Liver (tissue), 9 donors: ENCODE measurements around the gene SNX9. TPM values are rescaled to one million over a fixed set of nuclear protein-coding genes. Genes with fewer than 3 reads are reported as not detected.

Experiments
- DNase-seq: peaks from one replicate; pipeline ENCODE4 v3.0.0-alpha.2; 2017; ENCODE audit warnings: low spot score
- H3K27ac ChIP-seq, 2 donors: one replicate each; pipeline ENCODE4 v1.7.0; 2013; ENCODE audit warnings: inconsistent platforms in 2 of 2, low read length in 2 of 2, control low read depth in 1 of 2, low read depth in 1 of 2, mild to moderate bottlenecking in 1 of 2
- H3K27me3 ChIP-seq, 4 donors: one replicate each; pipeline versions ENCODE4 v1.6.1 to v1.7.0; 2013; ENCODE audit warnings: low read length in 3 of 4, inconsistent platforms in 1 of 4, mild to moderate bottlenecking in 1 of 4, moderate library complexity in 1 of 4; ENCODE audit not compliant: control insufficient read depth in 4 of 4, insufficient read depth in 4 of 4
- H3K36me3 ChIP-seq, 4 donors: one replicate each; pipeline versions ENCODE4 v1.6.1 to v1.7.0; 2013; ENCODE audit warnings: low read length in 3 of 4, mild to moderate bottlenecking in 3 of 4, low read depth in 1 of 4, moderate library complexity in 1 of 4; ENCODE audit not compliant: control insufficient read depth in 4 of 4, insufficient read depth in 3 of 4
- H3K4me1 ChIP-seq, 4 donors: one replicate each; pipeline versions ENCODE4 v1.6.1 to v1.7.0; 2013; ENCODE audit warnings: low read length in 3 of 4, mild to moderate bottlenecking in 3 of 4, moderate library complexity in 1 of 4; ENCODE audit not compliant: control insufficient read depth in 4 of 4, insufficient read depth in 4 of 4
- H3K4me3 ChIP-seq, 3 donors: one replicate each; pipeline versions ENCODE4 v1.6.1 to v1.7.0; 2013; ENCODE audit warnings: low read length in 3 of 3, control low read depth in 1 of 3, low read depth in 1 of 3, mild to moderate bottlenecking in 1 of 3
- H3K9ac ChIP-seq, 2 donors: one replicate each; pipeline ENCODE4 v1.7.0; 2013; ENCODE audit warnings: low read length in 2 of 2, mild to moderate bottlenecking in 2 of 2, moderate library complexity in 2 of 2, control low read depth in 1 of 2, low read depth in 1 of 2
- H3K9me3 ChIP-seq, 4 donors: one replicate each; pipeline versions ENCODE4 v1.6.1 to v1.7.0; 2013; ENCODE audit warnings: low read length in 3 of 4; ENCODE audit not compliant: control insufficient read depth in 4 of 4
- ATF3 ChIP-seq: IDR thresholded peaks from 2 replicates; pipeline ENCODE4 v1.6.1; 2016; ENCODE audit warnings: antibody characterized with exemption
- CTCF ChIP-seq: fragments of 150-350 bp; IDR thresholded peaks from 2 replicates; pipeline ENCODE4 v1.5.1; 2017; ENCODE audit warnings: improper control_type of control experiment, low read depth, low read length; ENCODE audit not compliant: missing input control
- EGR1 ChIP-seq, 2 donors: IDR thresholded peaks; 2 replicates each; pipeline ENCODE4 v1.6.1; 2016 to 2018; ENCODE audit warnings: antibody characterized with exemption in 2 of 2, low read depth in 2 of 2
- FOXA1 ChIP-seq: IDR thresholded peaks from 2 replicates; pipeline ENCODE4 v1.6.1; 2016; ENCODE audit warnings: antibody characterized with exemption
- FOXA2 ChIP-seq: IDR thresholded peaks from 2 replicates; pipeline ENCODE4 v1.6.1; 2016; ENCODE audit warnings: antibody characterized with exemption
- GABPA ChIP-seq, 2 donors: IDR thresholded peaks in 1 of 2; conservative IDR thresholded peaks in 1 of 2; 2 replicates each; pipeline ENCODE4 v1.6.1; 2016; ENCODE audit warnings: antibody characterized with exemption in 2 of 2, mild to moderate bottlenecking in 1 of 2, moderate library complexity in 1 of 2
- HNF4G ChIP-seq: IDR thresholded peaks from 2 replicates; pipeline ENCODE4 v1.6.1; 2016; ENCODE audit warnings: antibody characterized with exemption
- JUND ChIP-seq, 2 donors: IDR thresholded peaks; 2 replicates each; pipeline ENCODE4 v1.6.1; 2016; ENCODE audit warnings: antibody characterized with exemption in 2 of 2
- MAX ChIP-seq: IDR thresholded peaks from 2 replicates; pipeline ENCODE4 v1.6.1; 2016; ENCODE audit warnings: antibody characterized with exemption
- NR2F2 ChIP-seq: IDR thresholded peaks from 2 replicates; pipeline ENCODE4 v1.6.1; 2016; ENCODE audit warnings: antibody characterized with exemption
- RAD21 ChIP-seq, 2 donors: IDR thresholded peaks; 2 replicates each; pipeline ENCODE4 v1.6.1; 2016; ENCODE audit warnings: antibody characterized with exemption in 2 of 2, mild to moderate bottlenecking in 2 of 2
- REST ChIP-seq: IDR thresholded peaks from 2 replicates; pipeline ENCODE4 v1.6.1; 2016; ENCODE audit warnings: antibody characterized with exemption, mild to moderate bottlenecking
- RXRA ChIP-seq, 2 donors: IDR thresholded peaks; 2 replicates each; pipeline ENCODE4 v1.6.1; 2017 to 2018; ENCODE audit warnings: antibody characterized with exemption in 2 of 2, mild to moderate bottlenecking in 1 of 2
- SP1 ChIP-seq: IDR thresholded peaks from 2 replicates; pipeline ENCODE4 v1.6.1; 2018; ENCODE audit warnings: antibody characterized with exemption, mild to moderate bottlenecking
- TAF1 ChIP-seq: conservative IDR thresholded peaks from 2 replicates; pipeline ENCODE4 v1.6.1; 2016; ENCODE audit warnings: antibody characterized with exemption, mild to moderate bottlenecking
- YY1 ChIP-seq: IDR thresholded peaks from 2 replicates; pipeline ENCODE4 v1.6.1; 2016; ENCODE audit warnings: antibody characterized with exemption, mild to moderate bottlenecking
- ZBTB33 ChIP-seq: IDR thresholded peaks from 2 replicates; pipeline ENCODE4 v1.6.1; 2016; ENCODE audit warnings: antibody characterized with exemption
- WGBS: extraction: QIAGEN DNeasy Blood & Tissue Kit; methylation state at CpG from one replicate; pipeline ENCODE4 v1.1.7; 2013; 5-methylcytosine and 5-hydroxymethylcytosine counted together
- polyA plus RNA-seq, 2 donors: library from polyadenylated mRNA; stranded (reverse) in 1 of 2; unstranded in 1 of 2; fragments of 200-250 nt in 1 of 2; fragments of >200 nt in 1 of 2; fragmentation: Nextera tagmentation in 1 of 2; extraction: Ambion mirVana in 1 of 2; gene quantifications; one replicate each; pipeline versions ENCODE4 v1.2.1 to v1.2.3, GENCODE V29; 2013 to 2015
- total RNA-seq, 2 donors: library from RNA; depleted of rRNA; stranded (reverse); fragments of >200 nt; gene quantifications; one replicate each; pipeline ENCODE4 v1.2.3, GENCODE V29; 2014
- donor health status: healthy.
- donor health status: healthy.
- donor health status: healthy.
- donor health status: healthy.
- donor health status: healthy.

Gene SNX9
- total and polyA plus RNA-seq, 4 donors = 16.4 to 31.0 (median 22.3) TPM

GRCh38 chr6:157779705-157780604 is 43.1 kb upstream of the SNX9 start (continued):
- no peak for TF ChIP-seq ZBTB33
- no peak for TF ChIP-seq NR2F2
- no peak for TF ChIP-seq EGR1 (IDR thresholded peaks at IDR 0.05; ENCODE audit: low read depth in 2 of 2)
- no peak for TF ChIP-seq FOXA1
- TF ChIP-seq JUND (IDR thresholded peaks at IDR 0.05) = no peak

GRCh38 chr6:157785636-157786035 is 37.4 kb upstream of the SNX9 start:
- Histone ChIP-seq H3K27me3 (no peaks in the 10 kb centered on the region), H3K4me1 (peaks cover 0 to 5% (median 2%) of the 10 kb centered on the region in 4 donors), H3K27ac (no peak overlapping the region), H3K9ac (no peak overlapping the region), H3K36me3 (no peaks in the 10 kb centered on the region), H3K9me3 (no peaks in the 10 kb centered on the region), H3K4me3 (no peak overlapping the region)
- DNase-seq = no peak
- WGBS = 93% methylated on average over 1 of the region's 1 CpG
- TF ChIP-seq SP1 (no peak), REST (no peak), RXRA (IDR thresholded peaks at IDR 0.05) (no peak), JUND (IDR thresholded peaks at IDR 0.05) (no peak), MAX (no peak), CTCF (no peak), RAD21 (IDR thresholded peaks at IDR 0.05) (no peak), TAF1 (no peak), GABPA (IDR thresholded peaks at IDR 0.05 in 1 of 2, conservative IDR thresholded peaks at IDR 0.05 in 1 of 2) (no peak), ZBTB33 (no peak), HNF4G (no peak), NR2F2 (no peak), YY1 (no peak), FOXA1 (no peak), ATF3 (no peak), FOXA2 (no peak)
